Endodermal cell (in vitro differentiated cells): ENCODE results near the gene ARF4. TPM values are rescaled to one million over a fixed set of nuclear protein-coding genes. Genes with fewer than 3 reads are reported as not detected.

ENCODE experiments used
- DNase-seq: peaks from one replicate; pipeline ENCODE4 v3.0.0-alpha.2; 2017
- H3K27ac ChIP-seq: 2 replicates; pipeline ENCODE4 v1.5.1; 2013; ENCODE audit warnings: mild to moderate bottlenecking, low read depth, low read length, moderate library complexity
- H3K27me3 ChIP-seq: 2 replicates; pipeline ENCODE4 v1.6.1; 2013; ENCODE audit warnings: mild to moderate bottlenecking, low read length, moderate library complexity; ENCODE audit not compliant: insufficient read depth, control insufficient read depth, poor library complexity, severe bottlenecking
- H3K36me3 ChIP-seq: 2 replicates; pipeline ENCODE4 v1.7.0; 2013; ENCODE audit warnings: mild to moderate bottlenecking, low read length, moderate library complexity; ENCODE audit not compliant: control insufficient read depth, insufficient read depth
- H3K4me1 ChIP-seq: one replicate; pipeline ENCODE4 v1.7.0; 2013; ENCODE audit warnings: low read length; ENCODE audit not compliant: control insufficient read depth, insufficient read depth
- H3K4me3 ChIP-seq: 2 replicates; pipeline ENCODE4 v1.5.1; 2013; ENCODE audit warnings: mild to moderate bottlenecking, low read length, moderate library complexity
- H3K9ac ChIP-seq: 2 replicates; pipeline ENCODE4 v1.6.1; 2013; ENCODE audit warnings: mild to moderate bottlenecking, low read length, moderate library complexity; ENCODE audit not compliant: poor library complexity, severe bottlenecking; ENCODE audit errors: extremely low read depth
- H3K9me3 ChIP-seq: 2 replicates; pipeline ENCODE4 v1.6.1; 2013; ENCODE audit warnings: mild to moderate bottlenecking, low read length, moderate library complexity; ENCODE audit not compliant: control insufficient read depth
- H3K27ac Mint-ChIP-seq: 2 replicates; pipeline ENCODE4 v1.8.0; 2020; ENCODE audit warnings: mixed read lengths
- H3K27me3 Mint-ChIP-seq: 2 replicates; pipeline ENCODE4 v1.8.0; 2021; ENCODE audit warnings: mild to moderate bottlenecking, mixed read lengths; ENCODE audit not compliant: insufficient read depth
- H3K36me3 Mint-ChIP-seq: 2 replicates; pipeline ENCODE4 v1.8.0; 2020; ENCODE audit warnings: low read depth, mixed read lengths
- H3K4me1 Mint-ChIP-seq: 2 replicates; pipeline ENCODE4 v1.8.0; 2020; ENCODE audit warnings: mixed read lengths
- H3K4me3 Mint-ChIP-seq: 2 replicates; pipeline ENCODE4 v1.8.0; 2020; ENCODE audit warnings: mild to moderate bottlenecking, moderate library complexity, mixed read lengths
- H3K9me3 Mint-ChIP-seq: 2 replicates; pipeline ENCODE4 v1.8.0; 2020; ENCODE audit warnings: mild to moderate bottlenecking, mixed read lengths
- CTCF ChIP-seq: fragments of 200-600 bp; sonication (generic); conservative IDR thresholded peaks from 2 replicates; pipeline ENCODE4 v1.5.0; 2021; ENCODE audit warnings: antibody characterized with exemption, mild to moderate bottlenecking
- WGBS, 2 experiments: methylation state at CpG; one replicate each; pipeline versions ENCODE4 v1.1.5 to v1.1.7; 2013; ENCODE audit warnings: missing lambda C conversion rate in 2 of 2, mixed read lengths in 1 of 2; ENCODE audit not compliant: insufficient coverage in 1 of 2, insufficient read length in 1 of 2; 5-methylcytosine and 5-hydroxymethylcytosine counted together
- total RNA-seq, 2 donors: library from RNA; stranded (reverse); fragmentation: NEBNext Ultra II Directional in 1 of 2; extraction: Animal tissue kit (Norgen Biotek cat#: 25700) in 1 of 2; gene quantifications; 2 replicates in 1 of 2; 3 replicates in 1 of 2; pipeline ENCODE4 v1.2.1, GENCODE V29; 2021

Gene ARF4
- total RNA-seq, 2 donors from 2014 or later = 176 to 188 TPM

- Histone ChIP-seq H3K27ac (no peak overlapping the region), H3K36me3 (peaks cover 60% of the 10 kb centered on the region), H3K4me3 (no peak overlapping the region), H3K4me1 (peaks cover 4% of the 10 kb centered on the region), H3K9ac (no peak overlapping the region), H3K27me3 (no peaks in the 10 kb centered on the region), H3K9me3 (no peaks in the 10 kb centered on the region)
- no peak overlapping the region for H3K4me3 Mint-ChIP-seq
- WGBS, 2 experiments = 100% methylated on average over 2 of the region's 2 CpGs; no CpG with 5 or more reads in 1 of the 2 experiments
- H3K9me3 Mint-ChIP-seq = no peaks in the 10 kb centered on the region
- peaks cover 50% of the 10 kb centered on the region for H3K36me3 Mint-ChIP-seq
- no peak for DNase-seq
- peaks cover 13% of the 10 kb centered on the region for H3K4me1 Mint-ChIP-seq
- H3K27me3 Mint-ChIP-seq = no peaks in the 10 kb centered on the region
- no peak for TF ChIP-seq CTCF
- peak overlapping the region; percentile 30 for H3K27ac Mint-ChIP-seq
Observed at GRCh38 chr3:57587905-57588304, 9.2 kb downstream of the ARF4 start.

GRCh38 chr3:57586778-57587177, 10.4 kb downstream of the ARF4 start:
- H3K4me1 Mint-ChIP-seq = peaks cover 15% of the 10 kb centered on the region
- H3K9ac ChIP-seq = no peak overlapping the region
- no peak for TF ChIP-seq CTCF
- H3K36me3 ChIP-seq = peaks cover 60% of the 10 kb centered on the region
- peak overlapping the region; percentile 79 for H3K27ac Mint-ChIP-seq
- H3K9me3 ChIP-seq = no peaks in the 10 kb centered on the region
- H3K27me3 ChIP-seq = no peaks in the 10 kb centered on the region
- H3K27ac ChIP-seq = no peak overlapping the region
- H3K27me3 Mint-ChIP-seq = no peaks in the 10 kb centered on the region
- H3K4me3 Mint-ChIP-seq = no peak overlapping the region
- 73 to 82% methylated on average over 5 to 6 of the region's 6 CpGs for WGBS, 2 experiments
- DNase-seq = no peak
- H3K9me3 Mint-ChIP-seq = no peaks in the 10 kb centered on the region
- peaks cover 4% of the 10 kb centered on the region for H3K4me1 ChIP-seq
- peaks cover 47% of the 10 kb centered on the region for H3K36me3 Mint-ChIP-seq
- H3K4me3 ChIP-seq = no peak overlapping the region

- no peak for DNase-seq
- WGBS, 2 experiments = 91 to 100% methylated on average over 1 to 2 of the region's 2 CpGs
- no peak for TF ChIP-seq CTCF
- H3K9me3 Mint-ChIP-seq = no peaks in the 10 kb centered on the region
- H3K9ac ChIP-seq = no peak overlapping the region
- H3K27me3 Mint-ChIP-seq = no peaks in the 10 kb centered on the region
- H3K4me1 ChIP-seq = peaks cover 4% of the 10 kb centered on the region
- H3K27me3 ChIP-seq = no peaks in the 10 kb centered on the region
- no peak overlapping the region for H3K27ac ChIP-seq
- peaks cover 59% of the 10 kb centered on the region for H3K36me3 Mint-ChIP-seq
- no peaks in the 10 kb centered on the region for H3K9me3 ChIP-seq
- H3K4me3 ChIP-seq = no peak overlapping the region
- H3K36me3 ChIP-seq = peaks cover 72% of the 10 kb centered on the region
- peak overlapping the region; percentile 20 for H3K27ac Mint-ChIP-seq
- no peak overlapping the region for H3K4me3 Mint-ChIP-seq
- H3K4me1 Mint-ChIP-seq = peaks cover 15% of the 10 kb centered on the region
Observed at GRCh38 chr3:57583544-57583943, 13.6 kb downstream of the ARF4 start.
